Karpas-422 (cell line): ENCODE data around the gene NR4A2. TPM values are rescaled to one million over a fixed set of nuclear protein-coding genes. Genes with fewer than 3 reads are reported as not detected.

Experiments used
- DNase-seq: peaks from one replicate; pipeline ENCODE4 v3.0.0-alpha.2; 2015
- H2AFZ ChIP-seq: fragments of 200-600 bp; sonication (generic); 2 replicates; pipeline ENCODE4 v1.6.1; 2014; ENCODE audit warnings: antibody characterized with exemption, low read length, mixed read lengths
- H3K27ac ChIP-seq: fragments of 200-600 bp; sonication (generic); 2 replicates; pipeline ENCODE4 v1.5.1; 2014; ENCODE audit warnings: mild to moderate bottlenecking, low read length, moderate library complexity
- H3K27me3 ChIP-seq: fragments of 200-600 bp; sonication (generic); 2 replicates; pipeline ENCODE4 v1.6.1; 2014; ENCODE audit warnings: low read length, mixed read lengths
- H3K36me3 ChIP-seq: fragments of 200-600 bp; sonication (generic); 2 replicates; pipeline ENCODE4 v1.6.1; 2014; ENCODE audit warnings: low read length, mixed read lengths; ENCODE audit not compliant: insufficient read depth
- H3K4me1 ChIP-seq: fragments of 200-600 bp; sonication (generic); 2 replicates; pipeline ENCODE4 v1.6.1; 2014; ENCODE audit warnings: mild to moderate bottlenecking, low read length, mixed read lengths
- H3K4me2 ChIP-seq: fragments of 200-600 bp; sonication (generic); 2 replicates; pipeline ENCODE4 v1.6.1; 2014; ENCODE audit warnings: low read length, low read depth, mild to moderate bottlenecking; ENCODE audit not compliant: poor library complexity, severe bottlenecking
- H3K4me3 ChIP-seq: fragments of 200-600 bp; sonication (generic); 2 replicates; pipeline ENCODE4 v1.5.1; 2014; ENCODE audit warnings: mild to moderate bottlenecking, antibody characterized with exemption, low read length, mixed read lengths
- H3K79me2 ChIP-seq: fragments of 200-600 bp; sonication (generic); 2 replicates; pipeline ENCODE4 v1.6.1; 2014; ENCODE audit warnings: mild to moderate bottlenecking, low read length, mixed read lengths
- H3K9ac ChIP-seq: fragments of 200-600 bp; sonication (generic); 2 replicates; pipeline ENCODE4 v1.6.0; 2014; ENCODE audit warnings: low read length
- H3K9me2 ChIP-seq: fragments of 200-600 bp; sonication (generic), shearing (Covaris generic); replicated peaks from 2 replicates; pipeline ENCODE4 v1.6.0; 2014; ENCODE audit warnings: mild to moderate bottlenecking, low read length, moderate library complexity; ENCODE audit not compliant: insufficient read depth
- H3K9me3 ChIP-seq: fragments of 300-700, 200-600 bp; sonication (generic); 2 replicates; pipeline ENCODE4 v1.6.1; 2014; ENCODE audit warnings: low read length, mixed read lengths
- H4K20me1 ChIP-seq: fragments of 200-600 bp; sonication (generic); 2 replicates; pipeline ENCODE4 v1.6.1; 2014; ENCODE audit warnings: mild to moderate bottlenecking, antibody characterized with exemption, low read length, low read depth; ENCODE audit not compliant: insufficient read depth
- total RNA-seq: library from RNA; depleted of rRNA; stranded (reverse); fragments of >200 nt; shearing (Covaris generic); gene quantifications from 2 replicates; pipeline ENCODE4 v1.2.3, GENCODE V29; 2014; ENCODE audit warnings: low replicate concordance

NR4A2 gene
- total RNA-seq, 1 experiment from 2014 or later, result not detected

DNA sequence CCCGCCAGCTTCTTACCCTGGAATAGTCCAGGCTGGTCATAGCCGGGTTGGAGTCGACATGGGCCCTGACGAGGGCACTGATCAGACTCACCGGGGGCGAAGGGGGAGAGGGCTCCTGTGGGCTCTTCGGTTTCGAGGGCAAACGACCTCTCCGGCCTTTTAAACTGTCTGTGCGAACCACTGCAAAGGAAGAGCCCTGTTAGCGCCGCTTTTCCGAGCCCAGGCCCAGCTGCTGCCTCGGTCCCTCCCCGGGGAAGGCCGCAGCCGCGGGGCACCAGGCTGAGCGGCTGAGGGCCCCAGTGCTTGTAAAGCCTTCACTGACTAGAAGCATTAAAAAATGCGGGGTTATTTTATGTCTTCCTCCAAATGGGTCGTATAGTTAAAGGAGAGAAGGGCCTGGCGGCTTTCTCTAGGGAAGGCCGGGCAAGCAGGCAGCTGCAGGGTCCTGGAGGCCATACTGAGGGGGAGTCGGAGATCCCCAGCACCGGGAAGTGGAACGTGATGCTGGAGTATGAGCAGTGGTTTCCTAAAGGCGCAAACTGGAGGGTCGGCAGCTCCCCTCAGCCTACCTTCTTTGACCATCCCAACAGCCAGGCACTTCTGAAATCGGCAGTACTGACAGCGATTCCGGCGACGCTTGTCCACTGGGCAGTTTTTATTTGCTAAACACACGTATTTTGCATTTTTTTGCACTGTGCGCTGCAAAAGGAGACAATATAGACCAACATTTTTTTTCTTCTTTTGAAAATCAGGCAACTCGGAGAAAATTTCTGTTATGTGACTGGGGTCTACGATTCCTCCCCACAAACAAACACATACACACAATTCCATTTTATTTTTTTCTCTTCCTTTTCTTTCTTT, 4.5 kb downstream of the NR4A2 start:
- Histone ChIP-seq H4K20me1 (no peaks in the 10 kb centered on the region), H3K27ac (no peak overlapping the region), H3K36me3 (no peaks in the 10 kb centered on the region), H3K4me2 (no peak overlapping the region), H3K9ac (no peak overlapping the region), H3K79me2 (no peaks in the 10 kb centered on the region), H3K9me3 (no peaks in the 10 kb centered on the region), H3K4me1 (no peaks in the 10 kb centered on the region), H3K9me2 (no peaks in the 10 kb centered on the region), H3K4me3 (no peak overlapping the region), H3K27me3 (no peaks in the 10 kb centered on the region), H2AFZ (no peak overlapping the region)
- DNase-seq, result no peak

DNA sequence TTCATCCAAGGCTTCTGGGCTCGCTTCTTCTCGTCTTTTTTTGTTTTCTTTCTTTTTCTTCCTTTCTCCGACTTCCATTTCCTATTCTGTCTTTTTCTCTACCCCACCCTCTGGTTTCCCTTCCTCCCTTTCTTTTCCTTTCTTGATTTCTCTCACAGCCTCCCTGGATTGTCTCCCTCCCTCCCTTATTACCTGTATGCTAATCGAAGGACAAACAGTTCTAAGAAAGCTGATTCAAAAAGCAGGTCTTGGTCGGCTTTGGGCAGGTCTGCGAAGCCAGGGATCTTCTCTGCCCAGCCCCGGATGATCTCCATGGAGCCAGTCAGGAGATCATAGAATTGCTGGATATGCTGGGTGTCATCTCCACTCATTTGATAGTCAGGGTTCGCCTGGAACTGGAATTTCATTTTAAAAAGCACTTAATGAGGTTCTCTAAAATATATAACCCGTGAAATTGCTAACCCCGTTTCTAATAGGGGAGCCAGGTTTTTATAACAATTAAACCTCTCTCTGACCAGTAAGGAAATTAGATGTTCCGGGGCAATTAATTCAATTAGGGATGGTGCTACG, 5.9 kb downstream of the NR4A2 start:
- DNase-seq, result no peak
- Histone ChIP-seq H3K9me2 (no peaks in the 10 kb centered on the region), H3K4me1 (no peaks in the 10 kb centered on the region), H4K20me1 (no peaks in the 10 kb centered on the region), H3K9me3 (no peaks in the 10 kb centered on the region), H3K27ac (no peak overlapping the region), H3K4me2 (no peak overlapping the region), H3K36me3 (no peaks in the 10 kb centered on the region), H3K79me2 (no peaks in the 10 kb centered on the region), H3K4me3 (no peak overlapping the region), H2AFZ (no peak overlapping the region), H3K9ac (no peak overlapping the region), H3K27me3 (no peaks in the 10 kb centered on the region)

DNA sequence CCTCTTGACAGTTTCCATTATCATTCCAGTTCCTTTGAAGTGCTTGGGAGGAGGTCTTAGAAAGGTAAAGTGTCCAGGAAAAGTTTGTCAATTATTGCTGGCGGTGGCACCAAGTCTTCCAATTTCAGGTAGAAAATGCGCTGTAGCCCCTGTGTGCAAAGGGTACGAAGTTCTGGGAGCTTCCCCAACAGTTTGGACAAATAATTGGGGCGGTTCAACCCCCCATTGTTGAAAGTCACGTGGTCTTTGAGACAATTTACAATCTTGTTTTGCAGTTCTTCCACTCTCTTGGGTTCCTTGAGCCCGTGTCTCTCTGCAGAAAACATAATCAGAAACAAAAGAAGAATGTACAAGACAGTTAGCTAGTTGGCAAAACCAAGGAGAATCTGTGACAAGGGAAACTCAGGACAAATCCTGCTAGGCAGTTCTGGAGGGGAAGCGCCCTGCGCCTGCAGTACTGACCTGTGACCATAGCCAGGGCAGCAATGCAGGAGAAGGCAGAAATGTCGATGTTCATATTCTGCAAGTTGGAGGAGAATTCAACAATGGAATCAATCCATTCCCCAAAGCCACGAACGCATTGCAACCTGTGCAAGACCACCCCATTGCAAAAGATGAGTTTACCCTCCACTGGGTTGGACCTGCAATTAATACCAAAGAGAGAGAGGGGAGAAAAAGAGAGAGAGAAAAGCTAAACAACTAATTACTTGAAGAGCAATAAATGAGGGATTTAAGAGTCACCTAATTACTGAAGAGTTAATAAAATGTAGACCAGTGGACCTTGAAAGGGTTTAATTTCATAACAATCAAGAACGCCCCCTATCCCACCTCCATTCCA, 6.6 kb downstream of the NR4A2 start:
- Histone ChIP-seq H3K9ac (no peak overlapping the region), H4K20me1 (no peaks in the 10 kb centered on the region), H3K36me3 (no peaks in the 10 kb centered on the region), H3K27me3 (no peaks in the 10 kb centered on the region), H2AFZ (no peak overlapping the region), H3K27ac (no peak overlapping the region), H3K4me3 (no peak overlapping the region), H3K9me3 (0 out of 2 replicates have a peak, but pooled peaks cover 3% of the 10 kb centered on the region), H3K9me2 (no peaks in the 10 kb centered on the region), H3K79me2 (no peaks in the 10 kb centered on the region), H3K4me1 (no peaks in the 10 kb centered on the region), H3K4me2 (no peak overlapping the region)
- DNase-seq, result no peak

DNA sequence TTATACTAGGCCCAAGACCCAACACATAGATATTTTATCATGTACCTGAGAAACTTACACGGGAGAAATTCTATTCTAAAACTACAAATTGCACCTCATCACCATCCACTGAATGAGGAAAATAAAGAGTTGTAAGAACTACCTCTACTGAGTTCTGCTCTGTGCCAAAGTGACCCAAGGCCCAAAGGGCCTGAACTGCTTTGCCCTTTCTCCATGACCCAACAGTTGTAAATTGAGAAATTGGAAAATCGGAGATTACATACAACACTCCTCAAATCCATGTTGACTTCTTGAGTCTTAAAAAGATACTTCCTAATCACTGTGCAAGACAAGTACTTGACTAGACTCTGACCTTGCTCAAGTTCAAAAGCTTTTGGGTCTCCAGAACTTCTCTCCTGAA, 8.8 kb downstream of the NR4A2 start:
- H3K4me1 ChIP-seq, result no peaks in the 10 kb centered on the region
- no peak overlapping the region for H3K27ac ChIP-seq
- H3K4me3 ChIP-seq, result no peak overlapping the region
- peaks cover 6% of the 10 kb centered on the region; the same call in 1 of the 2 replicates for H3K9me3 ChIP-seq
- no peaks in the 10 kb centered on the region for H3K79me2 ChIP-seq
- no peak for DNase-seq
- H3K9me2 ChIP-seq, result no peaks in the 10 kb centered on the region
- no peak overlapping the region for H3K9ac ChIP-seq
- no peaks in the 10 kb centered on the region for H4K20me1 ChIP-seq
- H3K4me2 ChIP-seq, result no peak overlapping the region
- no peak overlapping the region for H2AFZ ChIP-seq
- H3K27me3 ChIP-seq, result no peaks in the 10 kb centered on the region
- H3K36me3 ChIP-seq, result no peaks in the 10 kb centered on the region

DNA sequence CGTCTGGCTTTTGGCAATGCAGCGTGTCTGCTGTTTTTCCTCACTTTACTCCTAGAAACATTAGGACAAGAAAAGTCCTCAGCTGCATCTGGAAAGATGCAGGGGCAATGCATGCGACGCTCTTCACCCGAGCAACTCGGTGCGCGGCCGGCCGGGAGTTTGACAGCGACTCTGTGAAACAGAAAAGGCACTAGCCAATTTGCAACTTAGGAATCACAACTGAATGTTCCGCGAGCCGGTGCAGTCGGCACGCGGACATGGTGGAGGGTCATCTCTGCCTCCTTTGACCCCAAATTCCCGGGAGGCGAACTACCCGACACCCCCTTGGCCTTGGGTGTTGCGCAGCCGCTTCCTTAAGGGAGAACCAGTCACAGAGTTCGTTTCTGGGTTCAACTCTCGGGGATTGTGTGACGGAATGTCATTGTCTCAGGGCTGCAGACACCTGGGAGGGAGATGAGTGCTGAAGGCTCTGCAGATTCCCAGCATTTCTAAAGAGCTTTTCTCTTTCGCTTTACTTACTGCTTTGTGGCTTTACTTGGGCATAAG, 9.8 kb downstream of the NR4A2 start:
- no peak overlapping the region for H3K4me3 ChIP-seq
- no peak overlapping the region for H2AFZ ChIP-seq
- peaks cover 6% of the 10 kb centered on the region; the same call in 1 of the 2 replicates for H3K9me3 ChIP-seq
- H3K79me2 ChIP-seq, result no peaks in the 10 kb centered on the region
- no peaks in the 10 kb centered on the region for H4K20me1 ChIP-seq
- no peaks in the 10 kb centered on the region for H3K4me1 ChIP-seq
- no peak overlapping the region for H3K9ac ChIP-seq
- no peaks in the 10 kb centered on the region for H3K9me2 ChIP-seq
- H3K27ac ChIP-seq, result no peak overlapping the region
- no peaks in the 10 kb centered on the region for H3K36me3 ChIP-seq
- no peak overlapping the region for H3K4me2 ChIP-seq
- DNase-seq, result no peak
- H3K27me3 ChIP-seq, result no peaks in the 10 kb centered on the region

DNA sequence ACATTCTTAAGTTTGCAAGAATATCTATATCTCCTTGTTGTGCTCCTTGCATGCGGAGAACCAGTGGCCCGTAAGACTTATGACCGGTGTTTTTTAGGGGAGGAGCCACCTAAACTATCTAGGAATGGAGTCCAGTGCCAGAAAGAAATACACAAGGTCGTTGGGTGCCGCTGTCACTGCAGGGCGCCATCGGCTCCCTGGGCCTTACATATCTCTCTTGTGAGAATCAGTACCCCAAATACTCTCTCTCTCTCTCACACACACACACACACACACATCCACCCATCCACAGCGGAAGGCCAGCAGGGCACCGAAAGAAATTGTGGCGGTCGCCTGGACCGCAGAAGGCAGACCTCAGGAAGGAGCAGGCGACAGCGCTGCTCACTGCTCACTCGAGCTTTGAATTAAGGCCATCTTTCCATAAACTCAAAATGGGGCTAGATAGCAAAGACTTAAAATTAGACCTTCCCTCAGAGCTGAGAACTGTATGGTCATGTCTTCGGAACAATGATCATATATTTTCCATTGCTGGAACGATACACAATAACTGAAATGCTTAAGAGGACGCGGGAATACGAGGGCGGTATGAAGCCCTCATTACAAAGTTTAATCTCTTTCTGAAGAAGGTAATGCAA, 10.4 kb downstream of the NR4A2 start:
- no peak overlapping the region for H2AFZ ChIP-seq
- no peaks in the 10 kb centered on the region for H3K9me2 ChIP-seq
- no peaks in the 10 kb centered on the region for H3K36me3 ChIP-seq
- H3K9ac ChIP-seq, result no peak overlapping the region
- no peaks in the 10 kb centered on the region for H3K4me1 ChIP-seq
- H3K9me3 ChIP-seq, result peaks cover 6% of the 10 kb centered on the region; the same call in 1 of the 2 replicates
- H3K27me3 ChIP-seq, result no peaks in the 10 kb centered on the region
- DNase-seq, result no peak
- H3K4me2 ChIP-seq, result no peak overlapping the region
- no peak overlapping the region for H3K4me3 ChIP-seq
- no peak overlapping the region for H3K27ac ChIP-seq
- no peaks in the 10 kb centered on the region for H4K20me1 ChIP-seq
- H3K79me2 ChIP-seq, result no peaks in the 10 kb centered on the region

DNA sequence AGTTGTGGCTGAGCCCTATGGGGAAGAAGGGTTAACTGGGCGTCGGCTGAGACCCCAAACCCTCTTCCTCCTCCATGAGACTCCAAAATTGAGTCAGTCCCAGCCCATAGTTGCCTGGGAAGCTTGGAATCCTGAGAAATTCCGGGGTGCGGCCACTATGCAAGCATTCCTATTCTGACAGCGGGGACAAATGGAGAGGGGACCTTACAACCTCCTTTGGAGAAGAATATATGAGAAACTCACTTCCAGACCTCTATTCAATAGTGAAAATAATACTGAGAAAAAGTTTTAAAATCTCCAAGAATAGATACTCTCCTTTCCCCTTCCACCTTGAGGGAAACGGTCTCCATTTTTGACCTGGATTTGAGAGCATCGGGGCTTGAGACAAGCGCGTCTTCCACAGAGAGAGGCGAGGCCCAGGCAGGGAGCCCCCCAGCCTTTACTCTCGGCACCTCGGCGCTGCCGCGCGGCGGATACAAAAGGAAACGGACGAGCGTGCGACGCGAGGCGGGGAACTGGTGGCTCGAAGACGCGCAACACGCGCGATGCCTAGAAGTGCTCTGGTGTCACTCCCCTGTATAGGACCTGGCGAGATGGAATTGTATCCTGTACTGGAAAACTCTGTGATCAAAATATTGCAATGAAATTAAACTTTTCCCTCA, 11.1 kb downstream of the NR4A2 start:
- DNase-seq, result no peak
- Histone ChIP-seq H3K9me3 (peaks cover 6% of the 10 kb centered on the region; the same call in 1 of the 2 replicates), H3K36me3 (no peaks in the 10 kb centered on the region), H3K4me3 (no peak overlapping the region), H3K9ac (no peak overlapping the region), H3K4me1 (no peaks in the 10 kb centered on the region), H3K27me3 (no peaks in the 10 kb centered on the region), H3K4me2 (no peak overlapping the region), H2AFZ (no peak overlapping the region), H3K79me2 (no peaks in the 10 kb centered on the region), H3K27ac (no peak overlapping the region), H3K9me2 (no peaks in the 10 kb centered on the region), H4K20me1 (no peaks in the 10 kb centered on the region)
